Dermis blood vessel endothelial cell (primary cell): ENCODE results near the gene PMEPA1. TPM values are rescaled to one million over a fixed set of nuclear protein-coding genes. Genes with fewer than 3 reads are reported as not detected.
"Not testable (repeated sequence)": the region's sequence is repeated elsewhere in the genome, so short reads cannot be mapped to it uniquely, and the experiment has no call there.

Source experiments
- DNase-seq: peaks from one replicate; pipeline ENCODE4 v3.0.0; 2010
- total RNA-seq: library from RNA; depleted of rRNA; stranded (reverse); fragments of >200 nt; gene quantifications from 2 replicates; pipeline ENCODE4 v1.2.3, GENCODE V29; 2014

Gene PMEPA1
- total RNA-seq, 1 donor from 2014 or later: 1.9 TPM

GRCh38 chr20:57648878-57649616 lies 60.8 kb downstream of the PMEPA1 start:
- no peak for DNase-seq

- no peak for DNase-seq
These were observed 61.7 kb downstream of the PMEPA1 start for GRCh38 chr20:57647933-57648785.

- DNase-seq: no peak
These were observed 62.5 kb downstream of the PMEPA1 start for GRCh38 chr20:57647006-57647932.

- DNase-seq: no peak
These were observed 70.9 kb downstream of the PMEPA1 start for GRCh38 chr20:57638895-57639236.

- DNase-seq: no peak
These were observed 71.5 kb downstream of the PMEPA1 start for GRCh38 chr20:57638173-57638894.

GRCh38 chr20:57633945-57634491 lies 75.8 kb downstream of the PMEPA1 start:
- no peak for DNase-seq

- no peak for DNase-seq
These were observed 77.5 kb downstream of the PMEPA1 start for GRCh38 chr20:57632286-57632685.

GRCh38 chr20:57630061-57630460 lies 79.8 kb downstream of the PMEPA1 start:
- no peak for DNase-seq

- DNase-seq: not testable (repeated sequence)
These were observed 80.3 kb downstream of the PMEPA1 start for GRCh38 chr20:57629491-57629901.

GRCh38 chr20:57628962-57629308 lies 80.9 kb downstream of the PMEPA1 start:
- not testable (repeated sequence) for DNase-seq

GRCh38 chr20:57628047-57628961 lies 81.5 kb downstream of the PMEPA1 start:
- DNase-seq: peak; percentile 80

- DNase-seq: no peak
These were observed 82.5 kb downstream of the PMEPA1 start for GRCh38 chr20:57627339-57627738.

GRCh38 chr20:57625978-57626377 lies 83.8 kb downstream of the PMEPA1 start:
- no peak for DNase-seq

- DNase-seq: no peak
These were observed 84.4 kb downstream of the PMEPA1 start for GRCh38 chr20:57625181-57625958.

GRCh38 chr20:57624124-57624523 lies 85.7 kb downstream of the PMEPA1 start:
- no peak for DNase-seq

- DNase-seq: peak; percentile 68
These were observed 87.0 kb downstream of the PMEPA1 start for GRCh38 chr20:57622579-57623381.

GRCh38 chr20:57622201-57622570 lies 87.6 kb downstream of the PMEPA1 start:
- DNase-seq: no peak

- DNase-seq: no peak
These were observed 88.2 kb downstream of the PMEPA1 start for GRCh38 chr20:57621421-57622200.
